Vagina (tissue), 2 donors: Measurements from ENCODE around the gene PACSIN1. TPM values are rescaled to one million over a fixed set of nuclear protein-coding genes. Genes with fewer than 3 reads are reported as not detected.

Experiments used
- DNase-seq, 2 donors: peaks; one replicate each; pipeline ENCODE4 v3.0.0-alpha.2; 2017; ENCODE audit errors: extremely low spot score in 2 of 2
- H3K27ac ChIP-seq: fragments of 200-600 bp; sonication (generic); one replicate; pipeline ENCODE4 v1.5.1; 2019
- H3K27me3 ChIP-seq: fragments of 200-600 bp; sonication (generic); one replicate; pipeline ENCODE4 v1.5.1; 2019
- H3K36me3 ChIP-seq, 2 donors: fragments of 200-600 bp; sonication (generic); one replicate each; pipeline ENCODE4 v1.5.1; 2017 to 2019
- H3K4me1 ChIP-seq: fragments of 200-600 bp; sonication (generic); one replicate; pipeline ENCODE4 v1.5.1; 2019
- H3K4me3 ChIP-seq, 2 donors: fragments of 200-600 bp; sonication (generic); 1 replicate in 1 of 2; 2 replicates in 1 of 2; pipeline ENCODE4 v1.5.1; 2016 to 2019
- H3K9me3 ChIP-seq: fragments of 200-600 bp; sonication (generic); one replicate; pipeline ENCODE4 v1.5.1; 2019
- CTCF ChIP-seq, 3 experiments: fragments of 450-650 bp in 2 of 3; fragments of 200-600 bp in 1 of 3; sonication (generic) in 1 of 3; IDR thresholded peaks; one replicate each; pipeline ENCODE4 v1.5.1; 2017 to 2019; ENCODE audit warnings: antibody characterized with exemption in 3 of 3, mild to moderate bottlenecking in 2 of 3, moderate library complexity in 2 of 3
- POLR2A ChIP-seq, 2 donors: fragments of 450-650 bp; IDR thresholded peaks; one replicate each; pipeline ENCODE4 v1.6.1; 2017; ENCODE audit warnings: antibody characterized with exemption in 2 of 2, mild to moderate bottlenecking in 2 of 2, moderate library complexity in 2 of 2
- POLR2AphosphoS5 ChIP-seq, 2 donors: sonication (generic); formaldehyde crosslinking; IDR thresholded peaks; one replicate each; pipeline ENCODE4 v1.9.0; 2017; ENCODE audit warnings: antibody characterized with exemption in 2 of 2, mild to moderate bottlenecking in 2 of 2, low read depth in 1 of 2; ENCODE audit not compliant: insufficient read depth in 1 of 2
- intact Hi-C: fragments of 100-400 bp; cut with DNase I; formaldehyde crosslinking; loops from one replicate; pipeline ENCODE4 v1.15.1; 2023
- total RNA-seq: library from RNA; depleted of rRNA; stranded (reverse); fragments of >200 nt; gene quantifications from one replicate; pipeline ENCODE4 v1.2.3, GENCODE V29; 2016

PACSIN1 gene
- total RNA-seq, 1 donor from 2014 or later, result 0.74 TPM

GRCh38 chr6:34547701-34548644 lies 82.1 kb downstream of the PACSIN1 start:
- DNase-seq, result no peak
- Histone ChIP-seq H3K9me3 (no peaks in the 10 kb centered on the region), H3K36me3 (no peaks in the 10 kb centered on the region), H3K4me3 (no peak overlapping the region), H3K27me3 (no peaks in the 10 kb centered on the region), H3K27ac (no peak overlapping the region), H3K4me1 (peaks cover 13% of the 10 kb centered on the region)
- TF ChIP-seq CTCF (IDR thresholded peaks at IDR 0.05) (no peak), POLR2A (IDR thresholded peaks at IDR 0.05) (no peak), POLR2AphosphoS5 (IDR thresholded peaks at IDR 0.05; ENCODE audit: insufficient read depth in 1 of 2, low read depth in 1 of 2) (no peak)
- intact Hi-C loops, result no loop called here

- Histone ChIP-seq H3K9me3 (no peaks in the 10 kb centered on the region), H3K36me3 (no peaks in the 10 kb centered on the region), H3K4me3 (no peak overlapping the region), H3K27me3 (no peaks in the 10 kb centered on the region), H3K27ac (no peak overlapping the region), H3K4me1 (peaks cover 13% of the 10 kb centered on the region)
- intact Hi-C loops, result no loop called here
- no peak for DNase-seq
- TF ChIP-seq POLR2AphosphoS5 (IDR thresholded peaks at IDR 0.05; ENCODE audit: insufficient read depth in 1 of 2, low read depth in 1 of 2), result no peak
- TF ChIP-seq POLR2A (IDR thresholded peaks at IDR 0.05), result no peak
- TF ChIP-seq CTCF (IDR thresholded peaks at IDR 0.05), result no peak
Observed at GRCh38 chr6:34549026-34549803, 83.3 kb downstream of the PACSIN1 start.

GRCh38 chr6:34549804-34550202 lies 83.9 kb downstream of the PACSIN1 start:
- Histone ChIP-seq H3K27me3 (no peaks in the 10 kb centered on the region), H3K4me3 (no peak overlapping the region), H3K4me1 (peaks cover 13% of the 10 kb centered on the region), H3K27ac (no peak overlapping the region), H3K36me3 (no peaks in the 10 kb centered on the region), H3K9me3 (no peaks in the 10 kb centered on the region)
- no peak for TF ChIP-seq POLR2A (IDR thresholded peaks at IDR 0.05)
- no peak for DNase-seq
- intact Hi-C loops, result no loop called here

- TF ChIP-seq POLR2A (IDR thresholded peaks at IDR 0.05), result no peak
- Histone ChIP-seq H3K27me3 (no peaks in the 10 kb centered on the region), H3K36me3 (no peaks in the 10 kb centered on the region), H3K9me3 (no peaks in the 10 kb centered on the region), H3K27ac (no peak overlapping the region), H3K4me3 (no peak overlapping the region), H3K4me1 (peaks cover 7% of the 10 kb centered on the region)
- intact Hi-C loops, result no loop called here
- DNase-seq, result no peak
Observed at GRCh38 chr6:34551720-34552119, 85.8 kb downstream of the PACSIN1 start.

- intact Hi-C loops, result no loop called here
- H3K9me3 ChIP-seq, result no peaks in the 10 kb centered on the region
- TF ChIP-seq POLR2AphosphoS5 (IDR thresholded peaks at IDR 0.05; ENCODE audit: insufficient read depth in 1 of 2, low read depth in 1 of 2) (no peak), POLR2A (IDR thresholded peaks at IDR 0.05) (no peak), CTCF (IDR thresholded peaks at IDR 0.05) (no peak)
- no peaks in the 10 kb centered on the region for H3K36me3 ChIP-seq
- H3K4me1 ChIP-seq, result no peaks in the 10 kb centered on the region
- no peak for DNase-seq
- no peaks in the 10 kb centered on the region for H3K27me3 ChIP-seq
- H3K4me3 ChIP-seq, result no peak overlapping the region
- H3K27ac ChIP-seq, result no peak overlapping the region
Observed at GRCh38 chr6:34552620-34553019, 86.7 kb downstream of the PACSIN1 start.
